T-helper 17 cell (primary cell): ENCODE results near the gene RNF180. TPM values are rescaled to one million over a fixed set of nuclear protein-coding genes. Genes with fewer than 3 reads are reported as not detected.
A peak's percentile ranks its signal among the peaks of the same experiment; 100 is the strongest.

Experiments
- ATAC-seq: fragments of 150-1000 bp; cut with Tn5 transposase; 2 replicates; pipeline ENCODE4 v1.10.0; 2021; ENCODE audit warnings: mild to moderate bottlenecking, moderate library complexity
- DNase-seq, 3 donors: peaks; one replicate each; pipeline versions ENCODE4 v3.0.0 to v3.0.0-alpha.2; 2020 to 2021
- H3K9me3 ChIP-seq: one replicate; pipeline ENCODE4 v1.7.0; 2013; ENCODE audit warnings: low read length, mild to moderate bottlenecking; ENCODE audit not compliant: control insufficient read depth, poor library complexity, severe bottlenecking
- H3K27ac Mint-ChIP-seq: one replicate; pipeline ENCODE4 v1.8.0; 2022; ENCODE audit warnings: mild to moderate bottlenecking, moderate library complexity, mixed read lengths
- H3K27me3 Mint-ChIP-seq: one replicate; pipeline ENCODE4 v1.8.0; 2022; ENCODE audit warnings: mixed read lengths
- H3K36me3 Mint-ChIP-seq: one replicate; pipeline ENCODE4 v1.8.0; 2022; ENCODE audit warnings: low read depth, mixed read lengths
- H3K4me1 Mint-ChIP-seq: one replicate; pipeline ENCODE4 v1.8.0; 2022; ENCODE audit warnings: mild to moderate bottlenecking, mixed read lengths
- H3K4me3 Mint-ChIP-seq: one replicate; pipeline ENCODE4 v1.8.0; 2022; ENCODE audit warnings: mild to moderate bottlenecking, moderate library complexity, mixed read lengths
- total RNA-seq, 4 donors: library from RNA in 2 of 4; stranded (reverse) in 2 of 4; gene quantifications; one replicate each; pipeline ENCODE4 v1.2.3 and lab custom pipeline; 2022 to 2026

RNF180 gene
- total RNA-seq, 2 donors from 2014 or later = not detected

- peaks cover 3% of the 10 kb centered on the region for H3K4me1 Mint-ChIP-seq
Observed at GRCh38 chr5:64160201-64160600, 5.4 kb upstream of the RNF180 start.

GRCh38 chr5:64161420-64161819 is 4.2 kb upstream of the RNF180 start:
- Mint-ChIP-seq H3K36me3 (no peaks in the 10 kb centered on the region), H3K4me1 (peaks cover 3% of the 10 kb centered on the region), H3K27ac (no peak overlapping the region), H3K4me3 (no peak overlapping the region), H3K27me3 (peaks cover 21% of the 10 kb centered on the region)
- no peak for ATAC-seq
- DNase-seq = no peak
- H3K9me3 ChIP-seq = no peaks in the 10 kb centered on the region

More at GRCh38 chr5:64160201-64160600, 5.4 kb upstream of the RNF180 start:
- no peaks in the 10 kb centered on the region for H3K36me3 Mint-ChIP-seq
- H3K9me3 ChIP-seq = no peaks in the 10 kb centered on the region
- DNase-seq (no peak), ATAC-seq (no peak)
- H3K4me3 Mint-ChIP-seq = no peak overlapping the region
- H3K27ac Mint-ChIP-seq = no peak overlapping the region
- H3K27me3 Mint-ChIP-seq = peaks cover 19% of the 10 kb centered on the region

- H3K4me3 Mint-ChIP-seq = no peak overlapping the region
- H3K4me1 Mint-ChIP-seq = peaks cover 3% of the 10 kb centered on the region
- no peaks in the 10 kb centered on the region for H3K36me3 Mint-ChIP-seq
- no peak for ATAC-seq
- peaks cover 21% of the 10 kb centered on the region for H3K27me3 Mint-ChIP-seq
- DNase-seq = no peak
- no peak overlapping the region for H3K27ac Mint-ChIP-seq
- no peaks in the 10 kb centered on the region for H3K9me3 ChIP-seq
Observed at GRCh38 chr5:64163135-64163534, 2.5 kb upstream of the RNF180 start.

GRCh38 chr5:64163746-64164145 is 1.9 kb upstream of the RNF180 start:
- no peak overlapping the region for H3K27ac Mint-ChIP-seq
- no peaks in the 10 kb centered on the region for H3K36me3 Mint-ChIP-seq
- no peak overlapping the region for H3K4me3 Mint-ChIP-seq
- H3K27me3 Mint-ChIP-seq = peaks cover 21% of the 10 kb centered on the region
- no peaks in the 10 kb centered on the region for H3K9me3 ChIP-seq
- H3K4me1 Mint-ChIP-seq = peaks cover 3% of the 10 kb centered on the region
- DNase-seq (no peak), ATAC-seq (no peak)

- no peak for ATAC-seq
- H3K27me3 Mint-ChIP-seq = peaks cover 21% of the 10 kb centered on the region
- no peak overlapping the region for H3K4me3 Mint-ChIP-seq
- no peaks in the 10 kb centered on the region for H3K9me3 ChIP-seq
- peaks cover 3% of the 10 kb centered on the region for H3K4me1 Mint-ChIP-seq
- DNase-seq = no peak
- H3K27ac Mint-ChIP-seq = no peak overlapping the region
- H3K36me3 Mint-ChIP-seq = no peaks in the 10 kb centered on the region
Observed at GRCh38 chr5:64164166-64164565, 1.5 kb upstream of the RNF180 start.

GRCh38 chr5:64165160-64165499 is 513 bp upstream of the RNF180 start:
- no peak for DNase-seq

GRCh38 chr5:64166201-64166959 is 737 bp downstream of the RNF180 start:
- no peak for ATAC-seq
- no peaks in the 10 kb centered on the region for H3K9me3 ChIP-seq
- Mint-ChIP-seq H3K36me3 (no peaks in the 10 kb centered on the region), H3K4me1 (peaks cover 3% of the 10 kb centered on the region), H3K4me3 (no peak overlapping the region), H3K27ac (no peak overlapping the region), H3K27me3 (peaks cover 21% of the 10 kb centered on the region)
- no peak for DNase-seq

More at GRCh38 chr5:64165160-64165499, 513 bp upstream of the RNF180 start:
- no peak overlapping the region for H3K27ac Mint-ChIP-seq
- no peaks in the 10 kb centered on the region for H3K36me3 Mint-ChIP-seq
- ATAC-seq = no peak
- peaks cover 3% of the 10 kb centered on the region for H3K4me1 Mint-ChIP-seq
- no peaks in the 10 kb centered on the region for H3K9me3 ChIP-seq
- H3K4me3 Mint-ChIP-seq = peak overlapping the region; percentile 16
- peaks cover 21% of the 10 kb centered on the region for H3K27me3 Mint-ChIP-seq

- DNase-seq (no peak), ATAC-seq (no peak)
- no peaks in the 10 kb centered on the region for H3K27me3 Mint-ChIP-seq
- H3K4me3 Mint-ChIP-seq = no peak overlapping the region
- H3K9me3 ChIP-seq = no peaks in the 10 kb centered on the region
- H3K4me1 Mint-ChIP-seq = no peaks in the 10 kb centered on the region
- no peak overlapping the region for H3K27ac Mint-ChIP-seq
- H3K36me3 Mint-ChIP-seq = no peaks in the 10 kb centered on the region
Observed at GRCh38 chr5:64176301-64176700, 10.7 kb downstream of the RNF180 start.

- no peaks in the 10 kb centered on the region for H3K9me3 ChIP-seq
- DNase-seq (no peak), ATAC-seq (no peak)
- Mint-ChIP-seq H3K36me3 (no peaks in the 10 kb centered on the region), H3K4me3 (no peak overlapping the region), H3K27me3 (no peaks in the 10 kb centered on the region), H3K27ac (no peak overlapping the region), H3K4me1 (no peaks in the 10 kb centered on the region)
Observed at GRCh38 chr5:64180661-64181343, 15.2 kb downstream of the RNF180 start.

- Mint-ChIP-seq H3K4me1 (no peaks in the 10 kb centered on the region), H3K27ac (no peak overlapping the region), H3K27me3 (no peaks in the 10 kb centered on the region), H3K4me3 (no peak overlapping the region), H3K36me3 (no peaks in the 10 kb centered on the region)
- no peak for DNase-seq
- ATAC-seq = no peak
- no peaks in the 10 kb centered on the region for H3K9me3 ChIP-seq
Observed at GRCh38 chr5:64181440-64181839, 15.8 kb downstream of the RNF180 start.

- H3K4me3 Mint-ChIP-seq = no peak overlapping the region
- no peaks in the 10 kb centered on the region for H3K36me3 Mint-ChIP-seq
- no peak for DNase-seq
- H3K27ac Mint-ChIP-seq = no peak overlapping the region
- no peaks in the 10 kb centered on the region for H3K9me3 ChIP-seq
- no peaks in the 10 kb centered on the region for H3K4me1 Mint-ChIP-seq
- no peak for ATAC-seq
- no peaks in the 10 kb centered on the region for H3K27me3 Mint-ChIP-seq
Observed at GRCh38 chr5:64183956-64184355, 18.3 kb downstream of the RNF180 start.

- no peaks in the 10 kb centered on the region for H3K36me3 Mint-ChIP-seq
- no peaks in the 10 kb centered on the region for H3K9me3 ChIP-seq
- no peaks in the 10 kb centered on the region for H3K27me3 Mint-ChIP-seq
- H3K27ac Mint-ChIP-seq = no peak overlapping the region
- ATAC-seq (no peak), DNase-seq (no peak)
- H3K4me1 Mint-ChIP-seq = no peaks in the 10 kb centered on the region
- H3K4me3 Mint-ChIP-seq = no peak overlapping the region
Observed at GRCh38 chr5:64184832-64185231, 19.2 kb downstream of the RNF180 start.

GRCh38 chr5:64188776-64189175 is 23.1 kb downstream of the RNF180 start:
- DNase-seq (no peak), ATAC-seq (no peak)
- H3K9me3 ChIP-seq = no peaks in the 10 kb centered on the region
- no peak overlapping the region for H3K4me3 Mint-ChIP-seq
- no peaks in the 10 kb centered on the region for H3K27me3 Mint-ChIP-seq
- no peaks in the 10 kb centered on the region for H3K36me3 Mint-ChIP-seq
- H3K4me1 Mint-ChIP-seq = no peaks in the 10 kb centered on the region
- H3K27ac Mint-ChIP-seq = no peak overlapping the region
